ENCODE data around the gene DCTN4.

The DCTN4 gene

GRCh38 chr5:150774145-150774544 lies 15.3 kb upstream of the DCTN4 start:
- Histone ChIP-seq H3K27me3 (ENCODE audit: insufficient read depth, low read length, poor library complexity) (no peaks in the 10 kb centered on the region), H3K4me3 (ENCODE audit: low read depth in 1 of 2, low read length in 2 of 2) (no peak overlapping the region), H3K27ac (ENCODE audit: low read length) (no peak overlapping the region), H3K79me2 (ENCODE audit: insufficient read depth, low read length) (peaks cover 9% of the 10 kb centered on the region), H3K4me1 (ENCODE audit: insufficient read depth, low read length) (peaks cover 20% of the 10 kb centered on the region), H3K9ac (ENCODE audit: low read depth, low read length) (no peak overlapping the region), H3K9me3 (ENCODE audit: insufficient read depth, low read length, severe bottlenecking) (no peaks in the 10 kb centered on the region), H2AFZ (ENCODE audit: low read depth, low read length) (no peak overlapping the region), H4K20me1 (ENCODE audit: insufficient read depth, low read length) (no peaks in the 10 kb centered on the region), H3K4me2 (ENCODE audit: insufficient read depth, low read length) (no peak overlapping the region), H3K36me3 (ENCODE audit: insufficient read depth, low read length) (no peaks in the 10 kb centered on the region)
- no peak for ATAC-seq (ENCODE audit: insufficient read depth, low read depth)
- TF ChIP-seq CTCF (IDR thresholded peaks at IDR 0.05; ENCODE audit: borderline replicate concordance, extremely low read depth, low read length, poor library complexity, severe bottlenecking) (no peak), EZH2 (IDR thresholded peaks at IDR 0.05; ENCODE audit: borderline replicate concordance, low read depth, low read length, severe bottlenecking) (no peak)
- no peak for DNase-seq

GRCh38 chr5:150771034-150771795 lies 12.4 kb upstream of the DCTN4 start:
- Histone ChIP-seq H3K27me3 (ENCODE audit: insufficient read depth, low read length, poor library complexity) (no peaks in the 10 kb centered on the region), H3K9me3 (ENCODE audit: insufficient read depth, low read length, severe bottlenecking) (no peaks in the 10 kb centered on the region), H3K79me2 (ENCODE audit: insufficient read depth, low read length) (no peaks in the 10 kb centered on the region), H3K36me3 (ENCODE audit: insufficient read depth, low read length) (no peaks in the 10 kb centered on the region), H3K4me3 (ENCODE audit: low read depth in 1 of 2, low read length in 2 of 2) (no peak overlapping the region), H3K4me2 (ENCODE audit: insufficient read depth, low read length) (no peak overlapping the region), H4K20me1 (ENCODE audit: insufficient read depth, low read length) (no peaks in the 10 kb centered on the region), H2AFZ (ENCODE audit: low read depth, low read length) (no peak overlapping the region), H3K27ac (ENCODE audit: low read length) (no peak overlapping the region), H3K4me1 (ENCODE audit: insufficient read depth, low read length) (peaks cover 6% of the 10 kb centered on the region), H3K9ac (ENCODE audit: low read depth, low read length) (no peak overlapping the region)
- no peak for TF ChIP-seq CTCF (IDR thresholded peaks at IDR 0.05; ENCODE audit: borderline replicate concordance, extremely low read depth, low read length, poor library complexity, severe bottlenecking)
- no peak for TF ChIP-seq EZH2 (IDR thresholded peaks at IDR 0.05; ENCODE audit: borderline replicate concordance, low read depth, low read length, severe bottlenecking)
- DNase-seq (no peak), ATAC-seq (ENCODE audit: insufficient read depth, low read depth) (no peak)

- ATAC-seq (ENCODE audit: insufficient read depth, low read depth) (no peak), DNase-seq (no peak)
- Histone ChIP-seq H3K27me3 (ENCODE audit: insufficient read depth, low read length, poor library complexity) (no peaks in the 10 kb centered on the region), H3K27ac (ENCODE audit: low read length) (no peak overlapping the region), H4K20me1 (ENCODE audit: insufficient read depth, low read length) (no peaks in the 10 kb centered on the region), H3K9me3 (ENCODE audit: insufficient read depth, low read length, severe bottlenecking) (no peaks in the 10 kb centered on the region), H2AFZ (ENCODE audit: low read depth, low read length) (no peak overlapping the region), H3K36me3 (ENCODE audit: insufficient read depth, low read length) (no peaks in the 10 kb centered on the region), H3K4me2 (ENCODE audit: insufficient read depth, low read length) (no peak overlapping the region), H3K4me3 (ENCODE audit: low read depth in 1 of 2, low read length in 2 of 2) (no peak overlapping the region), H3K4me1 (ENCODE audit: insufficient read depth, low read length) (peaks cover 6% of the 10 kb centered on the region), H3K79me2 (ENCODE audit: insufficient read depth, low read length) (no peaks in the 10 kb centered on the region), H3K9ac (ENCODE audit: low read depth, low read length) (no peak overlapping the region)
- TF ChIP-seq CTCF (IDR thresholded peaks at IDR 0.05; ENCODE audit: borderline replicate concordance, extremely low read depth, low read length, poor library complexity, severe bottlenecking) (no peak), EZH2 (IDR thresholded peaks at IDR 0.05; ENCODE audit: borderline replicate concordance, low read depth, low read length, severe bottlenecking) (no peak)
Measured at GRCh38 chr5:150766251-150766650, 7.4 kb upstream of the DCTN4 start.

All from DND-41 (cell line).